ENCODE measurements around the gene SCN2A.
"Not testable (repeated sequence)": the region's sequence is repeated elsewhere in the genome, so short reads cannot be mapped to it uniquely, and the experiment has no call there.

The SCN2A gene

DNA sequence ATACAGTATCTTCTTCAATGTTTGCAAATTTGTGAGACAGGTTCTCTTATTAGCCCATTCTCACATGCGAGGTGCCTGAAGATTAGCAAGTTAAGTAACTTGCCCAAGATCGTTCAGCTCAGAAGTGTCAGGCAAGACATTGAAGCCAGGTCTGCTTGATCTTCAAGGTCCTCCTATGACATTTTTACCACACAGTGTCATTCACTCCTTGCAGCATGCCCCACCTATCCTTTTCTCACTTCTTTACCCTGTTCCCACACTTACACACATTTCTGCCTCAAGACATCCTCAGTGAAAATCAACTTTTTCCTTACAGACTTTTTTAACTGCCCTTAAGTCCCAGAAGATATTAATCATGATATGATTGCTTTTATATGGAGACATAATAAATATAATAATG is 73.8 kb downstream of the SCN2A start:
- DNase-seq (ENCODE audit: low read depth in 1 of 2, low spot score in 1 of 2): no peak

DNA sequence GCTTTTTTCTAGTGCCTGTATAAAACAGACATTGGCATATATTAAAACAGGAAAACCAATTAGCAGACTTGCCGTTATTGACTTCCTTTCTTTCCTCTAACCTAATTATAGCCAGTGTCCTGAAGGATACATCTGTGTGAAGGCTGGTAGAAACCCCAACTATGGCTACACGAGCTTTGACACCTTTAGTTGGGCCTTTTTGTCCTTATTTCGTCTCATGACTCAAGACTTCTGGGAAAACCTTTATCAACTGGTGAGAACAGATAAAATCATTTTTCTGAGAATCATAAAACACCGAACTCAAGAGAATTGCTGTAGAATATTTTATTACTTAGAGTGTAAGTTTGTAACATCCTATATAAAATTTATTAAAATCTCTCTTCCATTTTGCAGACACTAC is 74.3 kb downstream of the SCN2A start:
- DNase-seq (ENCODE audit: low read depth in 1 of 2, low spot score in 1 of 2): no peak

GRCh38 chr2:165328272-165328671 is 89.1 kb downstream of the SCN2A start:
- DNase-seq (ENCODE audit: low read depth in 1 of 2, low spot score in 1 of 2): no peak

- DNase-seq (ENCODE audit: low read depth in 1 of 2, low spot score in 1 of 2): not testable (repeated sequence)
These were observed 105.1 kb downstream of the SCN2A start for GRCh38 chr2:165344276-165344675.

DNA sequence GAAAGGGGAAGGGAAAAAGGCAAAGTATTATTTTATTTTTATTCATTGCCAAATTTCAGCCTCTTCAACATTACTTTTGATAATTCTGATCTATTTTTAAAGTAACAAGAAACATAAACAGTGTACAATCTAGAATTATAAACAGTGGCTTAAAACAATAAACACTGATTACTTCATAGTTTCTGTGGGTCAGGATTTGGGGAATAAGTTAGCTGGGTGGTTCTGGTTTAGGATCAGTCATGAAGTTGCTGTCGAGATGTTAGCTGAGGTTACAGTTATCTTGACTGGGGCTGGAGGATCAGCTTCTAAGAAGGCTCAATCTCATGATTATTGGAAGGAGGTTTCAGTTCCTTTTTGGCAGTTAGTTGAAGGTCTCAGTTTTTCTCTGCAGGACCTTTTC is 109.2 kb downstream of the SCN2A start:
- DNase-seq (ENCODE audit: low read depth in 1 of 2, low spot score in 1 of 2): no peak

- DNase-seq (ENCODE audit: low read depth in 1 of 2, low spot score in 1 of 2): no peak
These were observed 110.0 kb downstream of the SCN2A start for GRCh38 chr2:165349181-165349580.

GRCh38 chr2:165357758-165358157 is 118.5 kb downstream of the SCN2A start:
- DNase-seq (ENCODE audit: low read depth in 1 of 2, low spot score in 1 of 2): no peak

DNA sequence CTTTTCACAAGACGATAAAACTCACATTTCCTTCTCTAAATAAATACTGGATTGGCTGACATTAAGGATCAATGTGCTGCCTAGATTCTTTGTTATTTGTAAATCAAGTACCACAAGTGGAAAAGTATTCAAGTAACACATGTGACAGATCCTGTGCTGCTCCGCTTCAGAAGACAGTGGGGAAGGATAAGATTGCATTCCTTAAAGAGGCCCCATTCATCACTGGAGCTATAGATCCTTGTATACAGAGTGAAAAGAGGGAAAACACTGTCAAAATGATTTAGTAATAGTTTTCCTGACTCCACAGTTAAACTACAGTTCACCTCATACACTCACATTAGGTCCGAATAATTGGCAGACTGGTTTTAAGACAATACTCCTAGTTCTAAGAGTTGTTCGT is 122.3 kb downstream of the SCN2A start:
- no peak for DNase-seq (ENCODE audit: low read depth in 1 of 2, low spot score in 1 of 2)

DNA sequence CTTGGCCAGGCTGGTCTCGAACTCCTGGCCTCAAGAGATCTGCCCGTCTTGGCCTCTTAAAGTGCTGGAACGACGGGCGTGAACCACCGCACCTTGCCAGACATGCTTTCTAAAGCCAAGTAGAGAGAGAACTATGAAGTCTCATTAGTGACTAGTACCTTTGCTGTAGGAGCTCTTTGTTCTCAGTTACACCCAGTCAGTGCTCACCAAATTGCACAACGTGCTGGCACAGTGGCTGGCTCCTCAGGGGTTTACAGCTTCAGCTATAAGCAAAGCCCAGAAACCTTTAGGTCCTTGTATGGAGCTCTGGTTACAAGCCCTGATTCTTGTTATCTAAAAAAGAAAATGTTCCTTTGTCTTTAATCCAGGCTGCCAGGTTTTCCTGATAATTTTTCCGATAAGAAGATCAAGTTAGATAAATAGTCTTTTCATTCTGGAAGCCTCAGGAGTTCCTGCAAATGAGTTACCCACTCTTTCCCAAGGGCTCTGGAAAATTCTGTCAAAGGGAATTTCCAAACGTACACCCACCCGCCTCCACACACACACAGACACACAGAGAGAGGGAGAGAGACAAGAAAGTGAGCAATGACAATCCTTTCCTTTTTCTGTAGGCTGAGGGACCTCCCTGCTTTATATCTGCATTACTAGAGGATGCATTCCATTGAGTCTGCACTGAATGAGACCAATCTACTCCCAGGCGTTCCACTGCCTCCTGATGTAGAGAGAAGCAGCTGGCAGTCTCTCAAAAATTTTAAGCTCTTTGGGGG is 130.1 kb downstream of the SCN2A start:
- no peak for DNase-seq (ENCODE audit: low read depth in 1 of 2, low spot score in 1 of 2)

- no peak for DNase-seq (ENCODE audit: low read depth in 1 of 2, low spot score in 1 of 2)
These were observed 130.7 kb downstream of the SCN2A start for GRCh38 chr2:165369898-165370296.

- no peak for DNase-seq (ENCODE audit: low read depth in 1 of 2, low spot score in 1 of 2)
These were observed 132.1 kb downstream of the SCN2A start for GRCh38 chr2:165371356-165371755.

DNA sequence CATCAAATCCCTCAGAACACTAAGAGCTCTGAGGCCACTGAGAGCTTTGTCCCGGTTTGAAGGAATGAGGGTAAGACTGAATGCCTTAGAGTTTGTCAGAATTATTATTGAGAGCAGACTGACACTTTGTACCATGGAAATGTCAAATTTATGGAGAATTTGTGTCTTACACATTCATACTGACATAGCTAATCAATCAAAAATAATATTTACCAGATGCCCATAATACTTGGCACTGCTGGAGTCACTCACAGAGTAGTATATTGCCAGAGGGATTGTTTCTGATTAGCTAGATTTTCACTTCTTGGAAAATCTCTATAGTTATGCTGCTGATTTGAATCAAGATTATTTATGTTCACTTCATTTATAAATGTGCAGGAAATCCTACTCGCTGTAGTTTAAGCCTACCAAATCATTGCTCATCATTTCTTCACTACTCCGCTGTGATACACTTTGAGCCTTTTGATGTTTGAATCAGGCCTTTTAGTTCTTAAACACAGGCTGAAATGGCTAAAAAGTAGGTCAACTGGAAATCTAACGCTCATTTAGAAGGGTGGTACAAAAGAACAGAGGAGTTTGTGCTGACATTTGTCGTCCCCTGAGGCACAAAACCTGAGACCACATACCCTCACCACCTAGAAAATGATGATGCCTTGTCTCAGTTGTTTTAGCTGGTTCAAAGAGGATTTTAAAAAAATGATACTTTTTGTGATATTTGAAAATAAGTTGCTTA is 134.2 kb downstream of the SCN2A start:
- no peak for DNase-seq (ENCODE audit: low read depth in 1 of 2, low spot score in 1 of 2)

- DNase-seq (ENCODE audit: low read depth in 1 of 2, low spot score in 1 of 2): no peak
These were observed 137.4 kb downstream of the SCN2A start for GRCh38 chr2:165376571-165376975.

GRCh38 chr2:165382362-165382761 is 143.1 kb downstream of the SCN2A start:
- no peak for DNase-seq (ENCODE audit: low read depth in 1 of 2, low spot score in 1 of 2)

DNA sequence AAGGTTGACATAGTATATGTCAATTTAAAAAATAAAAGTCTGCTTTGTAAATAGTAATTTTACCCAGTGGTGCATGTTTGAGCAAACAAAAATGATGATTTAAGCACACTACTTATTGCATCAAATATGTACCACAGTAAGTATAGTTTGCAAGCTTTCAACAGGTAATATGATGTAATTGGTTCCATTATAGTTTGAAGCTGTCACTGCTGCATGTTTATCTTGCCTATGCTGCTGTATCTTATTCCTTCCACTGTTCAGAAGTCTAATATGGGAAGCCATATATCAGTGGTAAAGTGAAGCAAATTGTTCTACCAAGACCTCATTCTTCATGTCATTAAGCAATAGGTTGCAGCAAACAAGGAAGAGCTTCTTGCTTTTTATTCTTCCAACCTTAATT is 151.7 kb downstream of the SCN2A start:
- no peak for DNase-seq (ENCODE audit: low read depth in 1 of 2, low spot score in 1 of 2)

DNA sequence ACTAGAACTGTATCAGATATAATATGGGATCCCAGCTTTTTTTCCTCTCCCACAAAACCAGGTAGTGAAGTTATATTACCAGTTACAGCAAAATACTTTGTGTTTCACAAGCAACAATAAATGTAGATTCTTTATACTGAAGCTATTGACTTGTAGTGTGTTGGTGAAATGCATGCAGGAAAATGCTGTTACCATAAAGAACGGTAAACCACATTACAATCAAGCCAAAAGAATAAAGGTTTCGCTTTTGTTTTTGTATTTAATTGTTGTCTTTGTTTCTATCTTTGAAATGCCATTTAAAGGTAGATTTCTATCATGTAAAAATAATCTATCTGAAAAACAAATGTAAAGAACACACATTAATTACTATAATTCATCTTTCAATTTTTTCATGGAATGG is 152.6 kb downstream of the SCN2A start:
- DNase-seq (ENCODE audit: low read depth in 1 of 2, low spot score in 1 of 2): no peak

- peak in 1 of 2 donors; percentile 7 for DNase-seq (ENCODE audit: low read depth in 1 of 2, low spot score in 1 of 2)
These were observed 159.4 kb downstream of the SCN2A start for GRCh38 chr2:165398603-165399002.

DNA sequence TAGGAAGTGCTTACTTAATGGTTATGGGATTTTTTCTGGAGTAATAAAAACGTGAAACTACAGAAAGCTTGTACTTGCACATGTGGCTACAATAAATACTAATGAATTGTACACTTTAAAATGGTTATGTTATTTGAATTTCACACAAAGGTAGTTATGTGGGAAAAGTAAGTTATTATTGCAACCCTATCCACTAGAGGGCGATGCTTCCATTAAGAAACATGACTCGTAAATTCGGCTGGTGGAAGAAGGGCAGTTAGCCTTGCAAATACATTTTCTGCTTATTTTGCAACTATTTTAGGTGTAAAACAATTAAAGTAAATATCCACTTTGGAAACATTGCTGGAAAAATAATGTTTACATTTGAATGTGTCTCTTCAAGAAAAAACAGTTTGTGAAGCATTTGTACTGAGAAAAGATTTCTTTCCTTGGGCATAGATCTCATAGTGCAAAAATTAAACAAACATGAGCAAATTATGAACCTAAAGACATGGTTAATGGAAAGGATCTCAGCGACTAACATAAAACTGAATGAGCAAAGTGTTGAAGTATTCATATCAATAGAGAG is 162.2 kb downstream of the SCN2A start:
- DNase-seq (ENCODE audit: low read depth in 1 of 2, low spot score in 1 of 2): peak in 1 of 2 donors; percentile 21

DNA sequence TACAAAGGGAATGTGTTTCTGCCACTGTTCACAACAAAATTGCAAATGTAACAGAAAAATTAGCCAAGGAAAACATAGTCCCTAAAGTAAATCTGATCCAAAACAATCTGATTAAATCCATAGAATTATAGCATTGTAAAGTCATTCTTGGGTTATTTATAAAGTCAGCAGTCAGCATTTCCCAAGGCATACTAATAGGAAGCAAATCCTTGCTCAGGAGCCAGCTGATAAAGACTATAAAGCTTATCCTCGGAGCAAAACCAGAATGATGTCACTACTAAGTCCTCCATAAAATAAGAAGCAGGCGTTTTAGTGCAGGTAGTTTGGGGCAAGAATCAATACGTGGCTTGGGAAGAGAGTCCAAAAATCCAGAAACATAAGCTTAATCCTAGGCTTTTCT is 162.9 kb downstream of the SCN2A start:
- DNase-seq (ENCODE audit: low read depth in 1 of 2, low spot score in 1 of 2): no peak

- DNase-seq (ENCODE audit: low read depth in 1 of 2, low spot score in 1 of 2): no peak
These were observed 167.0 kb downstream of the SCN2A start for GRCh38 chr2:165406173-165406572.

DNA sequence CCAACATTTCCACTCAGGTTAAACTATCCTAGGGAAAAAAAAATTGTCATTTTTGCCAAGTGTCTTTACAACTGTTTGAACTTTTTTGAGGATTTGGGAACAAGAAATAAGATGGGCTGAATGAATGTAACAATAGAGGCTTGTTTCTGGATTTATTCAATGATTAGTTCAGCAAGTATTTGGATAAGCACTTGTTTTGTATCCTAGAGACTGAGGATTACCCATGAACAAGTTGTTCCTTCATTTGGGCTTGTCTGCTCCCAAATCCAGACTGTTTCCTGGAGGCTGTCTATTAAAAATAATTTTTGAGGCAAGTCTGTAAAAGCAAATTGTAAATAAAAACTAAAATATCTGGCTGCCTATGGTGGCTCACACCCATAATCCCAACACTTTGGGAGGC is 168.3 kb downstream of the SCN2A start:
- DNase-seq (ENCODE audit: low read depth in 1 of 2, low spot score in 1 of 2): no peak

DNA sequence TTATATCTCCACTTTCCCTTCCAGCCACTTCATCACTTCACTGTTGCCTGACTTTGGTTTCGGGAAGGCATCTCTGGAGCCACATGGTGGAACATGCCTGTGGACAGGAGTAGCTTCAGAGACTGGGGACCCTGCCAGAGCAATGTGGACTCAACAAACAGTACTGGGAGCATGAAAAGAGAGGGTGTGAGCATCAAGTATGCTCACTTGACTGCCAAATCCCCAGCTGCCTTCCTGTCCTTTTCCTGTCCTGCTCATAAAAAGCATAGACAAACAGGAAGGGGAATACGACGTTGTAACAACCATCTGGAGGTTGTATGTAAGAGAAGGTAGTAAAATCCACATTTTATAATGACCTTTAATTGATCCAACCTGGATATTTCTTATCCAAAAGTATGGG is 169.0 kb downstream of the SCN2A start:
- DNase-seq (ENCODE audit: low read depth in 1 of 2, low spot score in 1 of 2): no peak
